ENCODE data around the gene LRRC71. TPM values are rescaled to one million over a fixed set of nuclear protein-coding genes. Genes with fewer than 3 reads are reported as not detected.

LRRC71 gene
- total RNA-seq, 1 experiment from 2014 or later = 0.22 TPM

- ChIA-PET POLR2A (no interaction called here), CTCF (interaction anchor here (1.0 to 5.1 kb wide), 4 partner anchors 8 to 32 kb away, joined by 3 to 42 read pairs (median 6); no protein-coding TSS in a partner anchor)
- ATAC-seq (no peak), DNase-seq (ENCODE audit: low spot score) (no peak)
- H3K27me3 Mint-ChIP-seq (ENCODE audit: low read depth) = no peaks in the 10 kb centered on the region; the same call in 1 of the 2 replicates
- TF ChIP-seq CTCF (IDR thresholded peaks at IDR 0.05) (no peak), MLX (CRISPR knock-in tag; IDR thresholded peaks at IDR 0.05) (no peak), ATF2 (CRISPR knock-in tag; IDR thresholded peaks at IDR 0.05; ENCODE audit: borderline replicate concordance, low read depth) (no peak), CDX4 (CRISPR knock-in tag; IDR thresholded peaks at IDR 0.05; ENCODE audit: borderline replicate concordance) (no peak), ZNF232 (CRISPR knock-in tag; IDR thresholded peaks at IDR 0.05) (no peak), RORB (CRISPR knock-in tag; IDR thresholded peaks at IDR 0.05) (no peak), TEAD4 (CRISPR knock-in tag; IDR thresholded peaks at IDR 0.05) (no peak), ZNF263 (CRISPR knock-in tag; IDR thresholded peaks at IDR 0.05; ENCODE audit: low read depth) (no peak), FOXP4 (CRISPR knock-in tag; IDR thresholded peaks at IDR 0.05) (no peak), OVOL2 (CRISPR knock-in tag; IDR thresholded peaks at IDR 0.05; ENCODE audit: borderline replicate concordance) (no peak), AFF4 (CRISPR knock-in tag; IDR thresholded peaks at IDR 0.05; ENCODE audit: borderline replicate concordance) (no peak)
- peaks cover 7% of the 10 kb centered on the region; the same call in 1 of the 2 replicates for H3K4me1 Mint-ChIP-seq
- no peak overlapping the region for H3K4me3 Mint-ChIP-seq
- H3K9me3 Mint-ChIP-seq = no peaks in the 10 kb centered on the region
- no peaks in the 10 kb centered on the region for H3K36me3 Mint-ChIP-seq
- H3K27ac Mint-ChIP-seq = no peak overlapping the region
Observed at GRCh38 chr1:156904187-156904959, 16.1 kb upstream of the LRRC71 start.

- ChIA-PET CTCF (no interaction called here), POLR2A (no interaction called here)
- DNase-seq (ENCODE audit: low spot score) (no peak), ATAC-seq (no peak)
- Mint-ChIP-seq H3K4me3 (no peak overlapping the region), H3K36me3 (no peaks in the 10 kb centered on the region), H3K9me3 (no peaks in the 10 kb centered on the region), H3K4me1 (peaks cover 7% of the 10 kb centered on the region; the same call in 1 of the 2 replicates), H3K27me3 (ENCODE audit: low read depth) (no peaks in the 10 kb centered on the region; the same call in 1 of the 2 replicates), H3K27ac (no peak overlapping the region)
- no peak for TF ChIP-seq NR1H2 (CRISPR knock-in tag; IDR thresholded peaks at IDR 0.05)
- no peak for TF ChIP-seq NR2C2 (CRISPR knock-in tag; IDR thresholded peaks at IDR 0.05)
- TF ChIP-seq ZMAT4 (CRISPR knock-in tag; IDR thresholded peaks at IDR 0.05) = no peak
- TF ChIP-seq SOX15 (CRISPR knock-in tag; IDR thresholded peaks at IDR 0.05) = no peak
- no peak for TF ChIP-seq E2F1 (CRISPR knock-in tag; IDR thresholded peaks at IDR 0.05)
- no peak for TF ChIP-seq ATF1 (CRISPR knock-in tag; IDR thresholded peaks at IDR 0.05)
- TF ChIP-seq EMX1 (CRISPR knock-in tag; IDR thresholded peaks at IDR 0.05) = no peak
Observed at GRCh38 chr1:156905176-156905575, 15.3 kb upstream of the LRRC71 start.
